ENCODE data around the gene ADAMTS14. TPM values are rescaled to one million over a fixed set of nuclear protein-coding genes. Genes with fewer than 3 reads are reported as not detected.
A peak's percentile ranks its signal among the peaks of the same experiment; 100 is the strongest.

The ADAMTS14 gene
- total RNA-seq, 3 donors from 2014 or later: under 0.01 to 0.15 (median under 0.01) TPM

DNA sequence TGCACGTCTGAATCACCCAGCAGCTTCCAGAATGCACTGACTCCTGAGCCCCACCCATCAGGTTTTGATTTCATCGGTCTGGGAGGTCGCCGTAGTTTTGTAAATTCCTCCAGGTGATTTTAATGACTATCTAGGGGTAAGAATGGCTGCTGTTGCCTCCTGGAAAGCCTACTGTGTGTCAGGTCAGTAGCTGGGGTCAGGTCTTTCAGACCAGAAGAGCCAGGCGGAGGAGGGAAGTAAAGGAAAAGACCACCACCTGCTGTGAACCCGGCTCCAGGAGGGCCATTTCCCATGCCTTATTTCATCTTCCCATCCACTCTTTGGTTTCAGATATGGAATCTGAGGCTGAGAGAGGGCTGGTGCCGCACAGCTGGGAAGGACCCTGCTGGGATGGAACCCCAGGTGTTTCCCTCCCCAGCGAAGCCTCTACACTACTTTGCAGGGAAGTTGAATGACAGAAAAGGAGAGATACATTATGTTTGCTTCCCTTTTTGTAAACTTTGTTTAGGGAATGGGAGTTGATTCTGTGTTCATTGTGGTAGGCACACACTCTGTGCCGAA lies 19.8 kb downstream of the ADAMTS14 start:
- no peaks in the 10 kb centered on the region for H3K36me3 ChIP-seq
- no peak for TF ChIP-seq POLR2A (IDR thresholded peaks at IDR 0.05)
- TF ChIP-seq, protein P1, sequence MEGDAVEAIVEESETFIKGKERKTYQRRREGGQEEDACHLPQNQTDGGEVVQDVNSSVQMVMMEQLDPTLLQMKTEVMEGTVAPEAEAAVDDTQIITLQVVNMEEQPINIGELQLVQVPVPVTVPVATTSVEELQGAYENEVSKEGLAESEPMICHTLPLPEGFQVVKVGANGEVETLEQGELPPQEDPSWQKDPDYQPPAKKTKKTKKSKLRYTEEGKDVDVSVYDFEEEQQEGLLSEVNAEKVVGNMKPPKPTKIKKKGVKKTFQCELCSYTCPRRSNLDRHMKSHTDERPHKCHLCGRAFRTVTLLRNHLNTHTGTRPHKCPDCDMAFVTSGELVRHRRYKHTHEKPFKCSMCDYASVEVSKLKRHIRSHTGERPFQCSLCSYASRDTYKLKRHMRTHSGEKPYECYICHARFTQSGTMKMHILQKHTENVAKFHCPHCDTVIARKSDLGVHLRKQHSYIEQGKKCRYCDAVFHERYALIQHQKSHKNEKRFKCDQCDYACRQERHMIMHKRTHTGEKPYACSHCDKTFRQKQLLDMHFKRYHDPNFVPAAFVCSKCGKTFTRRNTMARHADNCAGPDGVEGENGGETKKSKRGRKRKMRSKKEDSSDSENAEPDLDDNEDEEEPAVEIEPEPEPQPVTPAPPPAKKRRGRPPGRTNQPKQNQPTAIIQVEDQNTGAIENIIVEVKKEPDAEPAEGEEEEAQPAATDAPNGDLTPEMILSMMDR (IDR thresholded peaks at IDR 0.05): no peak
- TF ChIP-seq POLR2AphosphoS5 (IDR thresholded peaks at IDR 0.05): no peak
- intact Hi-C loops (cut with DNase I; ENCODE audit: low total_unique reads): no loop called here
- H3K27me3 ChIP-seq: no peaks in the 10 kb centered on the region
- no peak overlapping the region for H3K4me3 ChIP-seq
- H3K27ac ChIP-seq: no peak overlapping the region
- DNase-seq (ENCODE audit: low spot score in 2 of 2): no peak
- no peaks in the 10 kb centered on the region for H3K9me3 ChIP-seq
- peaks cover 0 to 6% of the 10 kb centered on the region in 2 donors for H3K4me1 ChIP-seq

DNA sequence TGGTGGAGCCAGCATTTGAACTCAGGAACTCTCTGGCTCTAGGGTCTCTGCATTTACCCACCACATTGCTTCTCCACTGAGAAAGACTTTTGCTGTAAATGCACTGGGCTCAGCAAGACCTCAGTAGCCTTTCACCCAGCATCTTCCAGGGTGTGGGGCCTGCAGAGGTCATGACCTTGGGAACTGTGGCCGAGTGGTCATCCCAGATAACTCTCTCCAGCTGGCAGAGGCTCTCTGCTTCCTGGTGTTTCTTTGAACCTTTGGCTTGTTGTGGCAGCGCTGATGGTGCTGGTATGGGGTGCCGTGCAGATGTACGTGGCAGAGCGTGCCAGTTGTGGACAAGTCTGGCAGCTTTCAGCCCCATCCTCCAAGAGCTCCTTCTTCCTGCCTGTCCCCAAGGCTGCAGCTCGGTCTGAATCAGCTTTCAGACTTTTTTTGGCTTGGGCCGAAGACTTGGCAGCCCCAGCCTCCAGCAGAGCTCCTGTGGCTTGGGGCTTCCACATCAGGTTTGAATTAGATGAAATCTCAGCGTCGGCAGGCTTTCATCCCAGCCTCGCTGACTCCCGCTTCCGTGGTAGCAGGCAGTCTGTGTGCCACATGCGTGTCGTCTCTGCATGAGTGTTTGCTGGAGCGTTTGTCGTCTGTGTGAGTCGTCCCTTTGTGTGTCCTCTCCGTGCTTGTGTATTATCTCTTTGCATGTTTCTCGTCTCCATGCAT lies 21.5 kb downstream of the ADAMTS14 start:
- H3K4me3 ChIP-seq: no peak overlapping the region
- no peaks in the 10 kb centered on the region for H3K36me3 ChIP-seq
- peak in 1 of 2 donors; percentile 20 for DNase-seq (ENCODE audit: low spot score in 2 of 2)
- intact Hi-C loops (cut with DNase I; ENCODE audit: low total_unique reads): no loop called here
- TF ChIP-seq POLR2AphosphoS5 (IDR thresholded peaks at IDR 0.05): peak in 1 of 3 donors; percentile 48
- TF ChIP-seq, protein P1 (IDR thresholded peaks at IDR 0.05): no peak
- H3K27ac ChIP-seq: no peak overlapping the region
- no peaks in the 10 kb centered on the region for H3K27me3 ChIP-seq
- peaks cover 0 to 6% of the 10 kb centered on the region in 2 donors for H3K4me1 ChIP-seq
- H3K9me3 ChIP-seq: no peaks in the 10 kb centered on the region

DNA sequence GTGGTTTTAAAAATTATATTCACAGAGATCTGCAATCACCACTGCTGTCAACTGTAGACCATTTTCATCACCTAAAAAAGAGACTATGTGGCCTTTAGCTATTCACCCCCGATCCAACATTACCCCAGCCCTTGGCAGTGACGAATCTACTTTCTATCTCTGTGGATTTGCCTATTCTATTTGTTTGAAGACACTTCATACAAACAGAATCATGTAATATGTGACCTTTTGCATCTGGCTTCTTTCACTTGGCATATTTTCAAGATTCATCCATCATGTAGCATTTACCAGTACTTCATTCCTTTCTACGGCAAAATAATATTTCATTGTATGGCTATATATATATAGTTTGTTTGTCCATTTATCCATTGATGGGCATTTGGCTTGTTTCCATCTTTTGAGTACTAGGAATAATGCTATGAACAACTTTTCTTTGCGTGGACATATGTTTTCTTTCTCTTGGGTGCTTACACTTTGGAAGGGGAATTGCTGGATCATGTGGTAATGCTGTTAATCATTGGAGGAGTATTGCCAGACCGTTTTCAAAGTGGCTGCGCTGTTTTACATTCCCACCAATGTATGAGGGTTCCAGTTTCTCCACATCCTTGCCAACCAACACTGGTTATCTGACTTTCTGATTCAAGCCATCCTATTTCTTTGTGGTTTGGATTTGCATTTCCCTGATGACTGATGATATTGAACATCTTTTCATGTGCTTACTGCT lies 22.3 kb downstream of the ADAMTS14 start:
- TF ChIP-seq POLR2AphosphoS5 (IDR thresholded peaks at IDR 0.05) (peak in 1 of 3 donors; percentile 8), POLR2A (IDR thresholded peaks at IDR 0.05) (no peak)
- TF ChIP-seq, protein P1 (IDR thresholded peaks at IDR 0.05): no peak
- no peaks in the 10 kb centered on the region for H3K9me3 ChIP-seq
- intact Hi-C loops (cut with DNase I; ENCODE audit: low total_unique reads): no loop called here

DNA sequence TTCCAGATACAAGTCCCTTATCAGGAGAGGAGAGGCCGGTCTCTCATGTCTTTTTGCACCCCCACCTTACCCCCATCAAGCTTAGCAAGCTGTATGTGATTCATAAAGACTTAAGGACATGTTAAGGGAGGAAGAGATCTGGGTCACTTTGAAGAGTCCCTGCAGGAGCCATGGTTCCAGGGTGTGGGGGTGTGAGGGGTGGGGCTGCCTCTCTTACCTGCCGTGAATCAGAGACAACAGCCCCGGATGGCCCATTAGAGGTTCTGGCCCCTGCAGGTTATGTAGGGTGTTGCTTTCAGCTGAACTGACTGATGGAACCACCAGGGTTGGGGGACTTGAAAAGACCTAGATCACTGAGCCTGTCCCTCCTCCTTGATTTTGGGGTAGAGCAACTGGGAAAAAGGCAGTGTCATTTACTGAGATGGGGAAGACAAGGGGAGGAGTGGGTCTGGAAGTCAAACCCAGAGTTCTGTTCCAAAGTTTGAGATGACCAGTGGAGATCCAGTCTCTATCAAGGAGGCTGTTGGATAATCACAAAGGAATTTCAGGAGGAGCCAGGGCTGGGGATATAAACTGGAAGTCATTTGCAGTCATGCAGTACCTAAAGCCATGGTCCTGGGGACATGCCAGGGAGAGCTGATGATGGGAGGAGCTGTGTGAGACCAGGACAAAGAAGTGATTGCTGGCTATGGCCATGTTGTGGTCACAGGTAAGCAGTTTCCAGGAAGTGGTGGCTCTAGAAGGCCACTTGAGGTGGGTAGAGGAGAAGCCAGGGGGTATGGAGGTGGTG lies 23.1 kb downstream of the ADAMTS14 start:
- H3K4me3 ChIP-seq: no peak overlapping the region
- no peak for TF ChIP-seq POLR2A (IDR thresholded peaks at IDR 0.05)
- no peak overlapping the region for H3K27ac ChIP-seq

More for the DNA sequence above, 22.3 kb downstream of the ADAMTS14 start:
- H3K36me3 ChIP-seq: no peaks in the 10 kb centered on the region
- no peak overlapping the region for H3K27ac ChIP-seq
- no peak overlapping the region for H3K4me3 ChIP-seq
- peaks cover 0 to 6% of the 10 kb centered on the region in 2 donors for H3K4me1 ChIP-seq
- no peak for DNase-seq (ENCODE audit: low spot score in 2 of 2)
- H3K27me3 ChIP-seq: no peaks in the 10 kb centered on the region

DNA sequence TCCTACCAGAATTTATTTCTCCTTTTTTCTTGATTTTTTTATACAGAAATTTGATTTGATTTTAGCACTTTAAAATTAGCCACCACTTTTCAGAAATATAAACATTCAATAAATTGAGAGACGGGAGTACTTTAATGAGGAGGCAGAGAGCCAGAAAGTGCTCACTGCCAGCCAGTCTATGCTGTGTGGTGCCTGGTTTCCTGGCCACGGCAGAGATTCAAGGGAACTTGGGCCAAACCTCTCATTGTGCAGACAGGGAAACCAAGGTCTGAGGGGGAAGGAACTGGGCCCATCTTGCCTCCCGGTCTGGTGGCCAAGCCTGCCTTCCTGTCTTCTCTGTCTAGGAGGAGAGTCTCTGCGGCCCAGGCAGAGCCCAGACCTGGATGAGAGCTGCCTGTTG lies 25.9 kb downstream of the ADAMTS14 start:
- Histone ChIP-seq H3K27me3 (no peaks in the 10 kb centered on the region), H3K4me3 (no peak overlapping the region), H3K4me1 (peaks cover 0 to 6% of the 10 kb centered on the region in 2 donors), H3K27ac (no peak overlapping the region), H3K9me3 (no peaks in the 10 kb centered on the region), H3K36me3 (no peaks in the 10 kb centered on the region)
- intact Hi-C loops (cut with DNase I; ENCODE audit: low total_unique reads): no loop called here
- DNase-seq (ENCODE audit: low spot score in 2 of 2): no peak
- TF ChIP-seq POLR2AphosphoS5 (IDR thresholded peaks at IDR 0.05): no peak

More for the DNA sequence above, 23.1 kb downstream of the ADAMTS14 start:
- no peak for DNase-seq (ENCODE audit: low spot score in 2 of 2)
- Histone ChIP-seq H3K27me3 (no peaks in the 10 kb centered on the region), H3K9me3 (no peaks in the 10 kb centered on the region), H3K4me1 (peaks cover 0 to 6% of the 10 kb centered on the region in 2 donors), H3K36me3 (no peaks in the 10 kb centered on the region)
- intact Hi-C loops (cut with DNase I; ENCODE audit: low total_unique reads): no loop called here
